Measurements from ENCODE around the gene KRTAP10-1.

The KRTAP10-1 gene

GRCh38 chr21:44512496-44513388 lies 27.3 kb downstream of the KRTAP10-1 start:
- TF ChIP-seq CTCF (IDR thresholded peaks at IDR 0.05; ENCODE audit: low read depth, low read length), result no peak
- no peak for TF ChIP-seq EZH2phosphoT487 (IDR thresholded peaks at IDR 0.05; ENCODE audit: low read depth)
- Histone ChIP-seq H3K4me2 (ENCODE audit: low read length) (no peak overlapping the region), H3K79me2 (ENCODE audit: low read length) (no peaks in the 10 kb centered on the region), H3K9me3 (ENCODE audit: insufficient read depth, low read length) (no peaks in the 10 kb centered on the region), H3K4me3 (ENCODE audit: low read length) (no peak overlapping the region), H2AFZ (ENCODE audit: low read depth, low read length) (no peak overlapping the region), H3K27me3 (ENCODE audit: low read depth, low read length) (no peaks in the 10 kb centered on the region; the same call in none of the 2 replicates), H4K20me1 (ENCODE audit: insufficient read depth, low read length) (no peaks in the 10 kb centered on the region), H3K27ac (ENCODE audit: low read length) (no peak overlapping the region), H3K9ac (ENCODE audit: low read length) (no peak overlapping the region), H3K4me1 (ENCODE audit: low read length) (peaks cover 3% of the 10 kb centered on the region; the same call in 1 of the 2 replicates), H3K36me3 (replicated peaks; ENCODE audit: low read depth, low read length) (no peaks in the 10 kb centered on the region)

GRCh38 chr21:44511938-44512275 lies 28.1 kb downstream of the KRTAP10-1 start:
- Histone ChIP-seq H3K79me2 (ENCODE audit: low read length) (no peaks in the 10 kb centered on the region), H3K9ac (ENCODE audit: low read length) (no peak overlapping the region), H3K4me2 (ENCODE audit: low read length) (no peak overlapping the region), H2AFZ (ENCODE audit: low read depth, low read length) (no peak overlapping the region), H3K4me3 (ENCODE audit: low read length) (no peak overlapping the region), H4K20me1 (ENCODE audit: insufficient read depth, low read length) (no peaks in the 10 kb centered on the region), H3K36me3 (replicated peaks; ENCODE audit: low read depth, low read length) (no peaks in the 10 kb centered on the region), H3K27ac (ENCODE audit: low read length) (no peak overlapping the region), H3K9me3 (ENCODE audit: insufficient read depth, low read length) (no peaks in the 10 kb centered on the region), H3K27me3 (ENCODE audit: low read depth, low read length) (no peaks in the 10 kb centered on the region; the same call in none of the 2 replicates), H3K4me1 (ENCODE audit: low read length) (peaks cover 3% of the 10 kb centered on the region; the same call in 1 of the 2 replicates)
- TF ChIP-seq EZH2phosphoT487 (IDR thresholded peaks at IDR 0.05; ENCODE audit: low read depth), result no peak
- TF ChIP-seq CTCF (IDR thresholded peaks at IDR 0.05; ENCODE audit: low read depth, low read length), result no peak

- H3K4me1 ChIP-seq (ENCODE audit: low read length), result peaks cover 3% of the 10 kb centered on the region; the same call in 1 of the 2 replicates
- no peak overlapping the region for H3K9ac ChIP-seq (ENCODE audit: low read length)
- H3K4me2 ChIP-seq (ENCODE audit: low read length), result no peak overlapping the region
- H3K27me3 ChIP-seq (ENCODE audit: low read depth, low read length), result no peaks in the 10 kb centered on the region; the same call in none of the 2 replicates
- no peaks in the 10 kb centered on the region for H3K79me2 ChIP-seq (ENCODE audit: low read length)
- no peaks in the 10 kb centered on the region for H4K20me1 ChIP-seq (ENCODE audit: insufficient read depth, low read length)
- no peaks in the 10 kb centered on the region for H3K9me3 ChIP-seq (ENCODE audit: insufficient read depth, low read length)
- no peak overlapping the region for H2AFZ ChIP-seq (ENCODE audit: low read depth, low read length)
- no peak for TF ChIP-seq EZH2phosphoT487 (IDR thresholded peaks at IDR 0.05; ENCODE audit: low read depth)
- no peak for TF ChIP-seq CTCF (IDR thresholded peaks at IDR 0.05; ENCODE audit: low read depth, low read length)
- no peak overlapping the region for H3K27ac ChIP-seq (ENCODE audit: low read length)
- H3K36me3 ChIP-seq (replicated peaks; ENCODE audit: low read depth, low read length), result no peaks in the 10 kb centered on the region
- no peak overlapping the region for H3K4me3 ChIP-seq (ENCODE audit: low read length)
These were observed 28.6 kb downstream of the KRTAP10-1 start for GRCh38 chr21:44511219-44511937.
